HG03135 (cell line): ENCODE data around the gene DNASE1L2.
A peak's percentile ranks its signal among the peaks of the same experiment; 100 is the strongest.

Experiments
- ATAC-seq: cut with Tn5 transposase; IDR thresholded peaks from one replicate; pipeline ENCODE4 v1.9.1; 2021; ENCODE audit warnings: mild to moderate bottlenecking, moderate library complexity; ENCODE audit not compliant: unreplicated experiment

The DNASE1L2 gene

GRCh38 chr16:2223221-2223941, 12.9 kb upstream of the DNASE1L2 start, which contains the start of gene E4F1:
Gene E4F1 (plus strand): TSS chr16:2223591. CDS start chr16:2223614, 23 bp downstream.
- peak; percentile 94 for ATAC-seq

GRCh38 chr16:2223942-2224486, 12.2 kb upstream of the DNASE1L2 start:
- peak; percentile 25 for ATAC-seq

GRCh38 chr16:2226245-2226793, 9.9 kb upstream of the DNASE1L2 start:
- ATAC-seq, result no peak

- ATAC-seq, result no peak
These were observed 9.3 kb upstream of the DNASE1L2 start for GRCh38 chr16:2226918-2227317.

GRCh38 chr16:2228161-2228824, 8.0 kb upstream of the DNASE1L2 start:
- no peak for ATAC-seq

- no peak for ATAC-seq
These were observed 7.2 kb upstream of the DNASE1L2 start for GRCh38 chr16:2229091-2229490.

GRCh38 chr16:2229632-2230250, 6.5 kb upstream of the DNASE1L2 start:
- no peak for ATAC-seq

GRCh38 chr16:2230376-2230775, 5.9 kb upstream of the DNASE1L2 start:
- no peak for ATAC-seq

- ATAC-seq, result no peak
These were observed 5.0 kb upstream of the DNASE1L2 start for GRCh38 chr16:2231016-2231931.

GRCh38 chr16:2232094-2232990, 3.9 kb upstream of the DNASE1L2 start:
- no peak for ATAC-seq

GRCh38 chr16:2233046-2233775, 3.0 kb upstream of the DNASE1L2 start:
- ATAC-seq, result no peak

GRCh38 chr16:2233872-2234812, 2.1 kb upstream of the DNASE1L2 start:
- no peak for ATAC-seq

- ATAC-seq, result no peak
These were observed 1.5 kb upstream of the DNASE1L2 start for GRCh38 chr16:2234813-2235170.

- no peak for ATAC-seq
These were observed 1.0 kb upstream of the DNASE1L2 start for GRCh38 chr16:2235234-2235651.

- no peak for ATAC-seq
These were observed 428 bp upstream of the DNASE1L2 start for GRCh38 chr16:2235695-2236336.

- ATAC-seq, result no peak
These were observed 848 bp downstream of the DNASE1L2 start for GRCh38 chr16:2237102-2237482.

GRCh38 chr16:2237493-2238149, 1.4 kb downstream of the DNASE1L2 start:
- ATAC-seq, result no peak
